Rectal smooth muscle tissue (tissue), 1 donor: ENCODE data around the gene PTPN7.
"Not testable (repeated sequence)": the region's sequence is repeated elsewhere in the genome, so short reads cannot be mapped to it uniquely, and the experiment has no call there.

Experiments used
- H3K27ac ChIP-seq: one replicate; pipeline ENCODE4 v1.7.0; 2013; ENCODE audit warnings: low read depth, low read length, inconsistent platforms
- H3K27me3 ChIP-seq: one replicate; pipeline ENCODE4 v1.7.0; 2013; ENCODE audit warnings: low read length; ENCODE audit not compliant: control insufficient read depth, insufficient read depth
- H3K36me3 ChIP-seq: one replicate; pipeline ENCODE4 v1.7.0; 2013; ENCODE audit warnings: low read length; ENCODE audit not compliant: control insufficient read depth, insufficient read depth
- H3K4me1 ChIP-seq: one replicate; pipeline ENCODE4 v1.7.0; 2013; ENCODE audit warnings: low read length; ENCODE audit not compliant: control insufficient read depth, insufficient read depth
- H3K4me3 ChIP-seq: one replicate; pipeline ENCODE4 v1.7.0; 2013; ENCODE audit warnings: low read length
- H3K9ac ChIP-seq: one replicate; pipeline ENCODE4 v1.7.0; 2013; ENCODE audit warnings: low read length

The PTPN7 gene

GRCh38 chr1:202170726-202171125 lies 10.3 kb upstream of the PTPN7 start:
- H3K27me3 ChIP-seq, result no peaks in the 10 kb centered on the region
- H3K4me3 ChIP-seq, result no peak overlapping the region
- no peak overlapping the region for H3K9ac ChIP-seq
- no peaks in the 10 kb centered on the region for H3K4me1 ChIP-seq
- no peak overlapping the region for H3K27ac ChIP-seq
- no peaks in the 10 kb centered on the region for H3K36me3 ChIP-seq

GRCh38 chr1:202168861-202169260 lies 8.5 kb upstream of the PTPN7 start:
- no peak overlapping the region for H3K4me3 ChIP-seq

GRCh38 chr1:202167708-202168415 lies 7.5 kb upstream of the PTPN7 start:
- H3K4me3 ChIP-seq, result no peak overlapping the region
- no peaks in the 10 kb centered on the region for H3K27me3 ChIP-seq
- H3K9ac ChIP-seq, result no peak overlapping the region
- H3K36me3 ChIP-seq, result no peaks in the 10 kb centered on the region
- no peaks in the 10 kb centered on the region for H3K4me1 ChIP-seq
- no peak overlapping the region for H3K27ac ChIP-seq

More at GRCh38 chr1:202168861-202169260, 8.5 kb upstream of the PTPN7 start:
- no peak overlapping the region for H3K9ac ChIP-seq
- H3K36me3 ChIP-seq, result no peaks in the 10 kb centered on the region
- H3K4me1 ChIP-seq, result no peaks in the 10 kb centered on the region
- H3K27me3 ChIP-seq, result no peaks in the 10 kb centered on the region
- H3K27ac ChIP-seq, result no peak overlapping the region

GRCh38 chr1:202167054-202167453 lies 6.7 kb upstream of the PTPN7 start:
- not testable (repeated sequence) for H3K4me3 ChIP-seq, H3K27ac ChIP-seq, H3K27me3 ChIP-seq, H3K36me3 ChIP-seq, H3K4me1 ChIP-seq, H3K9ac ChIP-seq

- no peak overlapping the region for H3K9ac ChIP-seq
- no peak overlapping the region for H3K4me3 ChIP-seq
- no peaks in the 10 kb centered on the region for H3K27me3 ChIP-seq
- H3K27ac ChIP-seq, result no peak overlapping the region
- no peaks in the 10 kb centered on the region for H3K36me3 ChIP-seq
- no peaks in the 10 kb centered on the region for H3K4me1 ChIP-seq
Observed at GRCh38 chr1:202165942-202166843, 5.8 kb upstream of the PTPN7 start.

- no peak overlapping the region for H3K27ac ChIP-seq
- no peaks in the 10 kb centered on the region for H3K4me1 ChIP-seq
- H3K9ac ChIP-seq, result no peak overlapping the region
- no peaks in the 10 kb centered on the region for H3K36me3 ChIP-seq
- no peak overlapping the region for H3K4me3 ChIP-seq
- no peaks in the 10 kb centered on the region for H3K27me3 ChIP-seq
Observed at GRCh38 chr1:202165267-202165941, 5.0 kb upstream of the PTPN7 start.

- no peak overlapping the region for H3K4me3 ChIP-seq
- H3K27ac ChIP-seq, result no peak overlapping the region
- no peaks in the 10 kb centered on the region for H3K27me3 ChIP-seq
- no peak overlapping the region for H3K9ac ChIP-seq
- H3K4me1 ChIP-seq, result no peaks in the 10 kb centered on the region
- H3K36me3 ChIP-seq, result no peaks in the 10 kb centered on the region
Observed at GRCh38 chr1:202164271-202165037, 4.1 kb upstream of the PTPN7 start.

GRCh38 chr1:202163281-202164270 lies 3.2 kb upstream of the PTPN7 start:
- Histone ChIP-seq H3K27me3 (no peaks in the 10 kb centered on the region), H3K9ac (no peak overlapping the region), H3K4me1 (no peaks in the 10 kb centered on the region), H3K27ac (no peak overlapping the region), H3K4me3 (no peak overlapping the region), H3K36me3 (no peaks in the 10 kb centered on the region)

GRCh38 chr1:202162418-202163280 lies 2.2 kb upstream of the PTPN7 start:
- H3K36me3 ChIP-seq, result no peaks in the 10 kb centered on the region
- no peak overlapping the region for H3K27ac ChIP-seq
- no peak overlapping the region for H3K4me3 ChIP-seq
- H3K9ac ChIP-seq, result no peak overlapping the region
- H3K4me1 ChIP-seq, result no peaks in the 10 kb centered on the region
- no peaks in the 10 kb centered on the region for H3K27me3 ChIP-seq

- Histone ChIP-seq H3K36me3 (no peaks in the 10 kb centered on the region), H3K4me3 (no peak overlapping the region), H3K27me3 (no peaks in the 10 kb centered on the region), H3K27ac (no peak overlapping the region), H3K9ac (no peak overlapping the region), H3K4me1 (no peaks in the 10 kb centered on the region)
Observed at GRCh38 chr1:202162047-202162417, 1.6 kb upstream of the PTPN7 start.
